NCI-H1417 (cell line): ENCODE measurements around the gene UMPS.
A peak's percentile ranks its signal among the peaks of the same experiment; 100 is the strongest.

ENCODE experiments used
- DNase-seq, 3 experiments: peaks; one replicate each; lab custom pipeline; 2025; lab: John Stamatoyannopoulos, UW

The UMPS gene

GRCh38 chr3:124763644-124764358, 33.5 kb downstream of the UMPS start:
- DNase-seq: no peak

GRCh38 chr3:124764746-124765145, 34.5 kb downstream of the UMPS start:
- no peak for DNase-seq

GRCh38 chr3:124765197-124765840, 35.1 kb downstream of the UMPS start:
- DNase-seq: no peak

GRCh38 chr3:124766113-124767095, 36.2 kb downstream of the UMPS start:
- no peak for DNase-seq

GRCh38 chr3:124767264-124767663, 37.0 kb downstream of the UMPS start:
- no peak for DNase-seq

GRCh38 chr3:124767691-124768090, 37.4 kb downstream of the UMPS start:
- no peak for DNase-seq

GRCh38 chr3:124768812-124769211, 38.6 kb downstream of the UMPS start:
- peak in 2 of 3 experiments; percentile 7 for DNase-seq

- no peak for DNase-seq
Observed at GRCh38 chr3:124769462-124769861, 39.2 kb downstream of the UMPS start.

- peak; percentile 21 to 52 (median 50) for DNase-seq
Observed at GRCh38 chr3:124770336-124771082, 40.3 kb downstream of the UMPS start.

GRCh38 chr3:124771083-124771445, 40.8 kb downstream of the UMPS start:
- no peak for DNase-seq

- peak in 2 of 3 experiments; percentile 39 to 79 for DNase-seq
Observed at GRCh38 chr3:124772081-124772831, 42.0 kb downstream of the UMPS start.

- no peak for DNase-seq
Observed at GRCh38 chr3:124773351-124774326, 43.4 kb downstream of the UMPS start.

GRCh38 chr3:124774327-124774718, 44.1 kb downstream of the UMPS start:
- no peak for DNase-seq

- no peak for DNase-seq
Observed at GRCh38 chr3:124774841-124775402, 44.7 kb downstream of the UMPS start.

- no peak for DNase-seq
Observed at GRCh38 chr3:124775877-124776276, 45.6 kb downstream of the UMPS start.

- DNase-seq: no peak
Observed at GRCh38 chr3:124776856-124777255, 46.6 kb downstream of the UMPS start.

GRCh38 chr3:124777762-124778470, 47.7 kb downstream of the UMPS start:
- peak in 2 of 3 experiments; percentile 68 to 76 for DNase-seq

- no peak for DNase-seq
Observed at GRCh38 chr3:124779116-124779515, 48.9 kb downstream of the UMPS start.

- no peak for DNase-seq
Observed at GRCh38 chr3:124779751-124780191, 49.5 kb downstream of the UMPS start.
